ENCODE results near the gene CDK11A. TPM values are rescaled to one million over a fixed set of nuclear protein-coding genes. Genes with fewer than 3 reads are reported as not detected.
"Not testable (repeated sequence)": the region's sequence is repeated elsewhere in the genome, so short reads cannot be mapped to it uniquely, and the experiment has no call there.

The CDK11A gene
- total RNA-seq, 1 donor from 2014 or later: 51.7 TPM

GRCh38 chr1:1721201-1721600 lies 3.0 kb downstream of the CDK11A start:
- ATAC-seq (no peak), DNase-seq (no peak)
- Histone ChIP-seq H3K4me3 (no peak overlapping the region), H3K9me3 (no peaks in the 10 kb centered on the region), H3K4me1 (no peaks in the 10 kb centered on the region), H3K27me3 (no peaks in the 10 kb centered on the region), H3K36me3 (peaks cover 30% of the 10 kb centered on the region), H3K27ac (no peak overlapping the region)
- intact Hi-C loops (cut with DNase I): no loop called here
- TF ChIP-seq CTCF (IDR thresholded peaks at IDR 0.05): no peak

GRCh38 chr1:1715109-1715883 lies 8.9 kb downstream of the CDK11A start:
- H3K27me3 ChIP-seq; intact Hi-C loops (cut with DNase I); H3K9me3 ChIP-seq; ATAC-seq; H3K27ac ChIP-seq; H3K4me1 ChIP-seq; H3K4me3 ChIP-seq: not testable (repeated sequence)
- peak; percentile 5 for DNase-seq
- H3K36me3 ChIP-seq: peaks cover 18% of the 10 kb centered on the region

GRCh38 chr1:1707897-1708296 lies 16.3 kb downstream of the CDK11A start:
- H3K9me3 ChIP-seq; H3K27ac ChIP-seq; intact Hi-C loops (cut with DNase I); H3K27me3 ChIP-seq; ATAC-seq; H3K4me3 ChIP-seq; H3K4me1 ChIP-seq: not testable (repeated sequence)
- H3K36me3 ChIP-seq: peaks cover 23% of the 10 kb centered on the region
- peak; percentile 22 for DNase-seq

- peak; percentile 39 for DNase-seq
- H3K9me3 ChIP-seq; H3K4me3 ChIP-seq; H3K27ac ChIP-seq; ATAC-seq; H3K27me3 ChIP-seq; intact Hi-C loops (cut with DNase I); H3K4me1 ChIP-seq: not testable (repeated sequence)
- H3K36me3 ChIP-seq: peaks cover 23% of the 10 kb centered on the region
Observed at GRCh38 chr1:1707241-1707640, 16.9 kb downstream of the CDK11A start.

GRCh38 chr1:1705623-1706022 lies 18.5 kb downstream of the CDK11A start:
- ATAC-seq; H3K4me1 ChIP-seq; H3K27ac ChIP-seq; H3K4me3 ChIP-seq; intact Hi-C loops (cut with DNase I); H3K27me3 ChIP-seq; H3K9me3 ChIP-seq: not testable (repeated sequence)
- H3K36me3 ChIP-seq: peaks cover 23% of the 10 kb centered on the region
- DNase-seq: peak; percentile 28

GRCh38 chr1:1704284-1704957 lies 19.7 kb downstream of the CDK11A start:
- H3K4me1 ChIP-seq; ATAC-seq; H3K4me3 ChIP-seq; intact Hi-C loops (cut with DNase I); H3K27ac ChIP-seq; H3K27me3 ChIP-seq; H3K9me3 ChIP-seq: not testable (repeated sequence)
- H3K36me3 ChIP-seq: peaks cover 23% of the 10 kb centered on the region
- DNase-seq: peak; percentile 59

- ATAC-seq: no peak
- intact Hi-C loops (cut with DNase I): no loop called here
- no peaks in the 10 kb centered on the region for H3K9me3 ChIP-seq
- no peaks in the 10 kb centered on the region for H3K4me1 ChIP-seq
- H3K27ac ChIP-seq: no peak overlapping the region
- peak; percentile 57 for DNase-seq
- TF ChIP-seq CTCF (IDR thresholded peaks at IDR 0.05): no peak
- H3K27me3 ChIP-seq: no peaks in the 10 kb centered on the region
- H3K36me3 ChIP-seq: peaks cover 23% of the 10 kb centered on the region
- no peak overlapping the region for H3K4me3 ChIP-seq
Observed at GRCh38 chr1:1703796-1704195, 20.4 kb downstream of the CDK11A start.

GRCh38 chr1:1702506-1702905 lies 21.7 kb downstream of the CDK11A start:
- H3K9me3 ChIP-seq; intact Hi-C loops (cut with DNase I); H3K27me3 ChIP-seq; H3K4me1 ChIP-seq; DNase-seq; H3K4me3 ChIP-seq; ATAC-seq; H3K27ac ChIP-seq: not testable (repeated sequence)
- peaks cover 23% of the 10 kb centered on the region for H3K36me3 ChIP-seq

GRCh38 chr1:1700557-1700956 lies 23.6 kb downstream of the CDK11A start:
- H3K27ac ChIP-seq; H3K4me3 ChIP-seq; H3K4me1 ChIP-seq; H3K9me3 ChIP-seq; intact Hi-C loops (cut with DNase I); H3K27me3 ChIP-seq; DNase-seq: not testable (repeated sequence)
- peak; percentile 69 for ATAC-seq
- H3K36me3 ChIP-seq: peaks cover 13% of the 10 kb centered on the region

- H3K4me3 ChIP-seq; DNase-seq; H3K4me1 ChIP-seq; H3K9me3 ChIP-seq; H3K27ac ChIP-seq; H3K27me3 ChIP-seq; intact Hi-C loops (cut with DNase I): not testable (repeated sequence)
- ATAC-seq: peak; percentile 30
- peaks cover 13% of the 10 kb centered on the region for H3K36me3 ChIP-seq
Observed at GRCh38 chr1:1700067-1700466, 24.1 kb downstream of the CDK11A start.

GRCh38 chr1:1699061-1699460 lies 25.1 kb downstream of the CDK11A start:
- H3K27me3 ChIP-seq; H3K27ac ChIP-seq; H3K4me1 ChIP-seq; intact Hi-C loops (cut with DNase I); H3K36me3 ChIP-seq; H3K4me3 ChIP-seq; H3K9me3 ChIP-seq; ATAC-seq: not testable (repeated sequence)
- DNase-seq: peak; percentile 51

- H3K27ac ChIP-seq; ATAC-seq; H3K36me3 ChIP-seq; H3K27me3 ChIP-seq; H3K9me3 ChIP-seq; H3K4me1 ChIP-seq; intact Hi-C loops (cut with DNase I); H3K4me3 ChIP-seq: not testable (repeated sequence)
- DNase-seq: peak; percentile 57
Observed at GRCh38 chr1:1697358-1698183, 26.6 kb downstream of the CDK11A start.

Measured in upper lobe of right lung (tissue), 1 donor.